ENCODE results near the gene FRMD8. TPM values are rescaled to one million over a fixed set of nuclear protein-coding genes. Genes with fewer than 3 reads are reported as not detected.
A peak's percentile ranks its signal among the peaks of the same experiment; 100 is the strongest.

Gene FRMD8
- total and polyA plus RNA-seq, 2 experiments from 2014 or later, result 25.7 to 31.0 TPM

DNA sequence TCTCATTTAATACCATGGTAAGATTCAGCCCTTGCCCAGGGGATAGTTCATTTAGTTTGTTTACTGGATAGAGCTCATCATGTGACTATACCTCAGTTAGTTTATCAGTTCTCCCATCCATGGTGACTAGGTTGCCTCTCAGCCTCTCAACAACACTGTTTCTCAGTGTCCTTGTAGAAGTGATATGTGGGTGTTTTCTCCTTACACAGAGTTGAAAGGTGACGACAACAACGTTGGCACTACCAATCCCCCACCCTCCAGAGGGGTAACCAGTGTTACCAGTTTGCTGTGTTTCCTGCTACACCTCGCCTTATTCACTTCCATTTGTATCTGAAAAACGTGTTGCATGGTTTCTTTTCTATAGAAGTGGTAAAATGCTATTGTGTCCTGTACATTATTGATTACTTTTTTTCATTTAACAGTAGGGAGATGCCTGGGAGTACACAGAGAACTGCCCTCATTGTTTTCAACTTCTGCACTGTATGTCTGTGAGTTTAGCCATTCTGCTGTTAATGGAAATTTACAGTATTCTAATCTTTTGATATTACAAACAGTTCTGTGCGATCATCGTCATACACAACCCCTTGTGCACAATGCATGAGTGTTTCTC lies 47.7 kb downstream of the FRMD8 start:
- no peak for DNase-seq (ENCODE audit: low spot score)
- H3K9me2 ChIP-seq (replicated peaks; ENCODE audit: insufficient read depth), result no peaks in the 10 kb centered on the region
- TF ChIP-seq EZH2 (IDR thresholded peaks at IDR 0.05; ENCODE audit: borderline replicate concordance), result no peak
- no peak for TF ChIP-seq EZH2phosphoT487 (IDR thresholded peaks at IDR 0.05; ENCODE audit: low read depth, severe bottlenecking, unreplicated experiment)
- TF ChIP-seq, protein P1, sequence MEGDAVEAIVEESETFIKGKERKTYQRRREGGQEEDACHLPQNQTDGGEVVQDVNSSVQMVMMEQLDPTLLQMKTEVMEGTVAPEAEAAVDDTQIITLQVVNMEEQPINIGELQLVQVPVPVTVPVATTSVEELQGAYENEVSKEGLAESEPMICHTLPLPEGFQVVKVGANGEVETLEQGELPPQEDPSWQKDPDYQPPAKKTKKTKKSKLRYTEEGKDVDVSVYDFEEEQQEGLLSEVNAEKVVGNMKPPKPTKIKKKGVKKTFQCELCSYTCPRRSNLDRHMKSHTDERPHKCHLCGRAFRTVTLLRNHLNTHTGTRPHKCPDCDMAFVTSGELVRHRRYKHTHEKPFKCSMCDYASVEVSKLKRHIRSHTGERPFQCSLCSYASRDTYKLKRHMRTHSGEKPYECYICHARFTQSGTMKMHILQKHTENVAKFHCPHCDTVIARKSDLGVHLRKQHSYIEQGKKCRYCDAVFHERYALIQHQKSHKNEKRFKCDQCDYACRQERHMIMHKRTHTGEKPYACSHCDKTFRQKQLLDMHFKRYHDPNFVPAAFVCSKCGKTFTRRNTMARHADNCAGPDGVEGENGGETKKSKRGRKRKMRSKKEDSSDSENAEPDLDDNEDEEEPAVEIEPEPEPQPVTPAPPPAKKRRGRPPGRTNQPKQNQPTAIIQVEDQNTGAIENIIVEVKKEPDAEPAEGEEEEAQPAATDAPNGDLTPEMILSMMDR (IDR thresholded peaks at IDR 0.05; ENCODE audit: poor library complexity), result no peak
- peaks cover 60% of the 10 kb centered on the region for H4K20me1 ChIP-seq (ENCODE audit: insufficient read depth, poor library complexity, severe bottlenecking)
- no peak overlapping the region for H2AFZ ChIP-seq
- no peaks in the 10 kb centered on the region for H3K9me3 ChIP-seq (ENCODE audit: low read depth)
- peak overlapping the region; percentile 36 for H3K27ac ChIP-seq
- H3K4me2 ChIP-seq, result no peak overlapping the region
- no peaks in the 10 kb centered on the region for H3K4me1 ChIP-seq (ENCODE audit: insufficient read depth)
- no peaks in the 10 kb centered on the region for H3K27me3 ChIP-seq
- H3K79me2 ChIP-seq, result peaks cover 82% of the 10 kb centered on the region
- H3K4me3 ChIP-seq, result no peak overlapping the region
- H3K36me3 ChIP-seq (replicated peaks; ENCODE audit: insufficient read depth, low read depth), result no peaks in the 10 kb centered on the region
- WGBS (ENCODE audit: low lambda C conversion rate, missing lambda C conversion rate), result 82% methylated on average over 6 of the region's 6 CpGs

DNA sequence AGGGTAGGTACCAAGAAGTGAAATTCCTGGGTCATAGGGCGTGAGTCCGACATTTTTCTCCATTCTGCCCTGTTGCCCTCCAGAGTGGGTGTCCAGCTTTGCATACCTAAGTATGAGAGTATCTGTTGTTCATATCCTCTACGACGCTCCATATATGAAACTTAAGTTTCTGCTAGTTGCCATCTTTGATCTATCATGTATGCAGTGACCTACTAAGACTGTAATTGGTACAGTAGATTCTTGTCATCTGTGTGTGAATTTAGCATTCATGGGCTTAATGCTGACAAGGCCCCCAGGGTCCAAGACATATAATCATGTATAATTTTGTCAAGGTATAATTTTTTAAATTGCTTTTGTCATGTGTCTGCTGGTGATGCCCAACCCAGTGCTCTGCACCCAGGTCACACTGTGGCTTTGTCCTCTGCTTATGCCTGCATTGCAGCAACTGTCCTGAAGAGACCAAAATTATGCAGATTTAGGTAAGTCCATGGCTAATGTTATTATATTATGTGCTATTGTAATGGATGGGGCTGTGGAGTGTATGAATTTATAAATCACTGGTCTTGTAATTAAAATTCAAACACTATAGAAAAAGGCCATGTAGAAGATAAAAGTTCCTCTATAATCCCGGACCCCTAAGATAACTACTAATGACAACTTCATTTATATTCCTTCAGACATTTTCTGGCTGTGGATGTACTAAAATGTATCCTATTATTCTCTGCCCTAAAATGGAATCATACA lies 48.4 kb downstream of the FRMD8 start:
- WGBS (ENCODE audit: low lambda C conversion rate, missing lambda C conversion rate), result 95% methylated on average over 5 of the region's 5 CpGs

DNA sequence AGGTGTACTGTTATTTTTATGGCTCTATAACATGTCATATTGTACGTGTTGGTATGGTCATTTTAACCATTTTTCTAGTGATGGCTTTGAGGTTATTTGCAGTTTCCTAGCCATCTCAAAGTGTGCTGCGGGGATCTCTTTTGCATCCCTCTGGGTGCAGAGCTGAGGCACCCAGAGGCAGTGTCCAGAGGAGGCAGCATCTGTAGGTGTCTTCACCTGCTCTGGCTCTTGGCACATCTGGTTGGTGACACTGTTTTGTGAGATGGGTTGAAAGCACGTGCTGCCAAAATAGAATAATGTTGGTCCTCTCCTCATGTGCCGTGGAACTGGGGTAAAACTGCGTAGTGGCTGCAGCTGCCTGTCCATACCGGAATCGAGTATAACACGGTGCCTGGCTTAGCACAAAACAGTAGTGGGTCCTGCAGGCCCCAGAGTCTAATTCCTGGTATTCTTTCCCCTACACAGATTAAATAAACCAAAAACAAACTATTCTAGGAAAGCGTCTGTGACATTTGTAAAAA lies 49.0 kb downstream of the FRMD8 start:
- Histone ChIP-seq H2AFZ (no peak overlapping the region), H3K27me3 (no peaks in the 10 kb centered on the region), H3K4me3 (no peak overlapping the region), H3K36me3 (replicated peaks; ENCODE audit: insufficient read depth, low read depth) (no peaks in the 10 kb centered on the region), H3K9me3 (ENCODE audit: low read depth) (no peaks in the 10 kb centered on the region), H3K9me2 (replicated peaks; ENCODE audit: insufficient read depth) (no peaks in the 10 kb centered on the region), H3K27ac (peak overlapping the region; percentile 36), H4K20me1 (ENCODE audit: insufficient read depth, poor library complexity, severe bottlenecking) (peaks cover 67% of the 10 kb centered on the region), H3K4me2 (no peak overlapping the region), H3K4me1 (ENCODE audit: insufficient read depth) (no peaks in the 10 kb centered on the region), H3K79me2 (peaks cover 81% of the 10 kb centered on the region)
- no peak for TF ChIP-seq EZH2phosphoT487 (IDR thresholded peaks at IDR 0.05; ENCODE audit: low read depth, severe bottlenecking, unreplicated experiment)
- TF ChIP-seq, protein P1 (IDR thresholded peaks at IDR 0.05; ENCODE audit: poor library complexity), result no peak
- no peak for TF ChIP-seq EZH2 (IDR thresholded peaks at IDR 0.05; ENCODE audit: borderline replicate concordance)
- 89% methylated on average over 9 of the region's 9 CpGs for WGBS (ENCODE audit: low lambda C conversion rate, missing lambda C conversion rate)
- DNase-seq (ENCODE audit: low spot score), result no peak

More for the DNA sequence above, 48.4 kb downstream of the FRMD8 start:
- no peaks in the 10 kb centered on the region for H3K27me3 ChIP-seq
- H3K4me1 ChIP-seq (ENCODE audit: insufficient read depth), result no peaks in the 10 kb centered on the region
- H4K20me1 ChIP-seq (ENCODE audit: insufficient read depth, poor library complexity, severe bottlenecking), result peaks cover 66% of the 10 kb centered on the region
- no peaks in the 10 kb centered on the region for H3K9me2 ChIP-seq (replicated peaks; ENCODE audit: insufficient read depth)
- TF ChIP-seq EZH2phosphoT487 (IDR thresholded peaks at IDR 0.05; ENCODE audit: low read depth, severe bottlenecking, unreplicated experiment) (no peak), EZH2 (IDR thresholded peaks at IDR 0.05; ENCODE audit: borderline replicate concordance) (no peak)
- TF ChIP-seq, protein P1 (IDR thresholded peaks at IDR 0.05; ENCODE audit: poor library complexity), result no peak
- peaks cover 84% of the 10 kb centered on the region for H3K79me2 ChIP-seq
- no peak overlapping the region for H3K4me2 ChIP-seq
- no peak overlapping the region for H3K4me3 ChIP-seq
- no peak for DNase-seq (ENCODE audit: low spot score)
- no peaks in the 10 kb centered on the region for H3K36me3 ChIP-seq (replicated peaks; ENCODE audit: insufficient read depth, low read depth)
- H3K9me3 ChIP-seq (ENCODE audit: low read depth), result no peaks in the 10 kb centered on the region
- H2AFZ ChIP-seq, result no peak overlapping the region
- H3K27ac ChIP-seq, result peak overlapping the region; percentile 36
